Fibroblast of skin of back (primary cell): Measurements from ENCODE around the gene RGS10.

ENCODE experiments used
- DNase-seq: peaks from one replicate; pipeline ENCODE4 v3.0.0-alpha.2; 2013

RGS10 gene

DNA sequence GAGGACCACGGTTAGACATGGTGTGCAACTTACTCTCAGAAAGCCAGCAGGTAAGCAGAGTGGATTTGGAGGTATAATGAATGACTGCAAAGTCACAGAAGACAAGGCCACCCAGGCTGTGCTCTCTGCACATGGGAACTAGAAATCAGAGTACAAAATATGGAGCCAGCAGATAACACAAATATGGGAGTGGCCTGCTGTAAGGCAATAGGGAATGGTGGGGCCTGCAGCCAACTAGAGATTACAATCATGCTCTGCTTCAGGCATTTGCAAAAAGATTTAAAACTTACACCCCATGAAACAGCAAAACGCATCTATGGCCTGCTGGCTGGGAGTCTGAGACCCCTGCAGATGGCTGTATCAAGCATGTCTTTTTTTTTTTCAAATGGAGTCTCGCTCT is 47.0 kb downstream of the RGS10 start:
- no peak for DNase-seq

DNA sequence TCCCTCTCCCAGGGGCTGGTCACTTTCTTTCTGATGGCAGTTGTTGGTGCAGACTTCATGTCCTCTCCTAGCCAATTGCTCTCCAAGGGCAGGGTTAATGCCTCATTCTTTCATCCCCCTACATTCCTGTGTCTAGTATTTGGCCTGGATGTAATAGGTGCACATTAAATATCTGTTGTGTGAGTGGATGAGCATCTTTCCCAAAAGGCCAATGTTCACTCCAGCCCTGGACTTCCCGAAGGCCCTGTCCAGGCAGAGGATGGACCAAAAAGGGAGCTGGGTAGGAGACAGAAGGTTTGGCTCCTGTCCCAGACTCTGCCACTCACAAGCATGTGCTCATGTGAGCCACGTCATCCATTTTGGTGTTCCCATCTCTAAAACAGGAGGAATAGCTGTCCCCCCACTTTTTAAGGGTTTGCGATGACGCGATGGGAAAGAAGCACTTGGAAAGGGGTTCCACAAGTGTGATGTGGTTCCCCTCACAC is 47.5 kb downstream of the RGS10 start:
- DNase-seq = no peak

DNA sequence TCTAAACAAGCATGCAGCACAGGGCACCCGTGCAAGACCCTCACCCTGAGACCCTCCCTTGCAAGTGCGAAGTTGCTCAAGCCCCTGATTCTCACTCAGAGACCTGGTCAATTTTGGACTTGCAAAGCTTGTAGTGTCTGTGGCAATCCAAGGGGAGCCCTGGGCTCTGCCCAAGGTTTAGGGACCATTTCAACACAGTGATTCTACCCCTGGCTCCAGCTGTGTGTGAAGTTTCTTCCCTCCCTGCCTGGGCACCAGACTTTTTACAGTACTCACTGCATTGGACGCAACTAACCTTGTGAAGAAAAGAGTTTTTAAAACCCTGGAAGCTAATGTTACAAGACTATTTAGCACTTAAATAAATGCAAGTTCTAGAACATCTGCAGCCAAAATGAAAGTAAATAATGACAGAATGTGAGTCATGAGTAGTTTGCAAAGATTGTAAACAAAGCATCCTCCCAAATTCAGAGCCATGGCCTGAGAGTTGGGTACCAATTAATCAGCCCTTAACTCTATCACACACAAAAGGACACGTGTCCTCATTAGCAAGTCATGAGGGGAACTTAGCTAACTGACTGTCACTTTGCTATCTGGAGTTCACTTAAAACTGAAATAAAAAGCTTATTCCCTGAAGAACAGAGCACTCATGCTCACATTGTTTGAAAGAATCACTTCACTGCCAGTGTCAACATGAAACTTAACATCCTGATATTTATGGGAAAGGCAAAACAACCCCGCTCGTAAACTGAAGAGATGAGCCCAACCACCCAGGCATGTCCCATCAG is 48.1 kb downstream of the RGS10 start:
- DNase-seq = no peak

GRCh38 chr10:119493155-119493554 is 49.4 kb downstream of the RGS10 start:
- no peak for DNase-seq

- DNase-seq = no peak
Observed at GRCh38 chr10:119491966-119492757, 50.4 kb downstream of the RGS10 start.

- no peak for DNase-seq
Observed at GRCh38 chr10:119489991-119490326, 52.6 kb downstream of the RGS10 start.

DNA sequence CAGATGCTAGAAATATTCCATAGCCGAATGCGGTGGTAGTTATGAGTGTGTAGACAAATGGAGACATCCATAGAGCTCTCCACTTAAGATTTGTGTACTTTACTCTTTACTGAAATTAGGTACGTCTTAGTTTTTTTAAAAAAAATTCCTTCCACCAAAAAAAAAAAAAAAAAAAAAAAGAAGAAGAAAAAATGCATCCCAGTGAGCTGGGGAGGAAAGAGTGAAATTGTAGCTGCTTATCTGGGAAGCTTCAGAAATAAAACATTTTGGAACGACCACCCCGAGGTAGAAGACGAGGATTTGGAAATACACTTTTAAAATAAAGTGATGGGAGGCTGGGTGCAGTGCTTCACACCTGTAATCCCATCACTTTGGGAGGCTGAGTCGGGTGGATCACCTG is 53.8 kb downstream of the RGS10 start:
- no peak for DNase-seq

- no peak for DNase-seq
Observed at GRCh38 chr10:119483839-119484238, 58.7 kb downstream of the RGS10 start.

DNA sequence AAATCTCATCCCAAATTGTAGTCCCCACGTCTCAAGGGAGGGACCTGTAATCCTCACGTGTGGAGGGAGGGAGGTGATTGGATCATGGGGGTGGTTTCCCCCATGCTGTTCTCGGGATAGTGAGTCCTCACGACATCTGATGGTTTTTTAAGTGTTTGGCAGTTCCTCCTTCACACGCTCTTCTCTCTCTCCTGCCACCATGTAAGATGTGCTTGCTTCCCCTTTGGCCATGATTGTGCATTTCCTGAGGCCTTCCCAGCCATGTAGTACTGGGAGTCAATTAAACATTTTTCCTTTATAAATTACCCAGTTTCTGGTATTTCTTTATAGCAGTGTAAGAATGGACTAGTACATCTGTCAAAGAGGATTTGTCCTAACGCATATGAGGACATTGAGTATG is 59.5 kb downstream of the RGS10 start:
- no peak for DNase-seq

DNA sequence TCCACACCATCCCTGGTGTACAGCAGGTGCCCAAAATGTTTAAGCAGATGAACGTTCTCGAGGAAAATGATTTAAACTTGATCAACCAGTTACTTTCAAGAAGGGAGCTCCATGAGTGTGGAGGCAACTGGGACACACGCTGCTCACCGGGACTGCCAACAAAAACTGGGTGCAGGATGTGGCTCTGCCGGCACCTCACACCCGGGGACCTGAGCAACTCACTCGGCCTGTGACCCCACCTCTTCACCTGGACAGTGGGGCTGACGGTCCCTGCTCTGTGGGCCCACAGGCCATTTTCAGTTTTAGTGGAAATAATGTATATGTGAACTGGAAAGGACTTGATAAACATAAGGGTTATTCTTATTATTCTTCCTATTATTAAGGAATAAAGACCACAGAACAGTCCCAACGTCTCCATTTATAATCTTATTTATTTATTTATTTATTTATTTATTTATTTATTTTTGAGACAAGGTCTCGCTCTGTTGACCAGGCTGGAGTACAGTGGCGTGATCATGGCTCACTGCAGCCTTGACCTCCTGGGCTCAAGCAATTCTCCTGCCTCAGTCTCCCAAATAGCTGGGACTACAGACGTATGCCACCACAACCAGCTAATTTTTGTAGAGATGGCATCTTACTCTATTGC is 60.6 kb downstream of the RGS10 start:
- no peak for DNase-seq

DNA sequence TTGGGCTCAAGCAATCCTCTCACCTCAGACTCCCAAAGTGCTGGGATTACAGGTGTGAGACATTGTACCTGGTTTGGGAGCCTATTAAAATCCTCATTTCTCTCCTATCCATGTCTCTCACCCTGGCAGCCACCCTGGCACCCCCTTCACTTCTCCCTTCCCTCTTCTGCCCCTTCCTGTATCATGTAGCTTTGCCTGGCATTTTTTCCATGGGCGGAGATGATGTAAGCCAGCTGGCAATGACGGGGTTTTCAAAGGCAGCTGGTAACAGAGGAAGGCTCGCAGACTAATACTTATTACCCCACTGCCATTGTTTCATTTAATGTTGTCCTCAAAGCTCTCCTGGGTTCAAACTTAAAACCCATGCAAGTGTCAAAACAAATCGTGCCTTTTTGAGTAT is 61.9 kb downstream of the RGS10 start:
- no peak for DNase-seq

GRCh38 chr10:119479532-119479931 is 63.0 kb downstream of the RGS10 start:
- DNase-seq = no peak

DNA sequence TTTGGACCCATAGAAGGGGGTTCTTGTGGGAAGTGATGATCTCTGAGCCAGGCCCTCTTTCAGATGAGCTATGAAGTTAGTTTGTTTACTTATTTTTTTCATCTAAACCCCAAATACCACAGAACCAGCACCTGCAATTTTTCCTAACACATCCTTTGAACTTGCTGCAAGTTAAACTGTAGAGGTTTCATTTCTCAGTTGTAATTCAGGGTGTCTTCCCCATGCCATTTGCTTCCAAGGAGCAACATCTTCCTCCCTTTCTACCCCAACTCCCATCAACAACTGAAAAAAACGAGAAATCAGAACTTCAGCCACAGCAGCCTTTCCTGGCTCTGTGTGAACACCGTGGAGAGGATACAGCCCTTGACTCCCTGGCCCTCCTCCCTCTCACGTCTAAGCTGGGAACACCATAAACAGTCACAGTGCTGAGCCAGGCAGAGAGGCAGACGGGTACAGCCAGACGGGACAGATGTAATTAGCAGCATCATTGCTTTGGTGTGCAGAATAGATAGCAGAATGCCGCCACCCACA is 63.6 kb downstream of the RGS10 start:
- DNase-seq = no peak

- DNase-seq = no peak
Observed at GRCh38 chr10:119478111-119478802, 64.3 kb downstream of the RGS10 start.

- DNase-seq = no peak
Observed at GRCh38 chr10:119477444-119477843, 65.1 kb downstream of the RGS10 start.

- DNase-seq = no peak
Observed at GRCh38 chr10:119474606-119475005, 67.9 kb downstream of the RGS10 start.

DNA sequence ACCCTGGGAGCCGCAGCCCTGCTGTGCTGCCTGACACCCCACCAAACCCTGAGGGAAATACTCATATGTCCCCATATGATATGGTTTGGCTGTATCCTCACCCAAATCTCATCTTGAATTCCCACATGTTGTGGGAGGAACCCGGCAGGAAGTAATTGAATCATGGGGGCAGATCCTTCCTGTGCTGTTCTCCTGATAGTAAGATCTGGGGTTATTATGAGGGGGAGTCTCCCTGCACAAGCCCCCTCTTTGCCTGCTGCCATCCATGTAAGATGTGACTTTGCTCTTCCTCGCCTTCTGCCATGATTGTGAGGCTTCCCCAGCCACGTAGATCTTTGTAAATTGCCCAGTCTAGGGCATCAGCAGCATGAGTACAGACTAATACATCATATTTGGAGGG is 68.7 kb downstream of the RGS10 start:
- DNase-seq = no peak

DNA sequence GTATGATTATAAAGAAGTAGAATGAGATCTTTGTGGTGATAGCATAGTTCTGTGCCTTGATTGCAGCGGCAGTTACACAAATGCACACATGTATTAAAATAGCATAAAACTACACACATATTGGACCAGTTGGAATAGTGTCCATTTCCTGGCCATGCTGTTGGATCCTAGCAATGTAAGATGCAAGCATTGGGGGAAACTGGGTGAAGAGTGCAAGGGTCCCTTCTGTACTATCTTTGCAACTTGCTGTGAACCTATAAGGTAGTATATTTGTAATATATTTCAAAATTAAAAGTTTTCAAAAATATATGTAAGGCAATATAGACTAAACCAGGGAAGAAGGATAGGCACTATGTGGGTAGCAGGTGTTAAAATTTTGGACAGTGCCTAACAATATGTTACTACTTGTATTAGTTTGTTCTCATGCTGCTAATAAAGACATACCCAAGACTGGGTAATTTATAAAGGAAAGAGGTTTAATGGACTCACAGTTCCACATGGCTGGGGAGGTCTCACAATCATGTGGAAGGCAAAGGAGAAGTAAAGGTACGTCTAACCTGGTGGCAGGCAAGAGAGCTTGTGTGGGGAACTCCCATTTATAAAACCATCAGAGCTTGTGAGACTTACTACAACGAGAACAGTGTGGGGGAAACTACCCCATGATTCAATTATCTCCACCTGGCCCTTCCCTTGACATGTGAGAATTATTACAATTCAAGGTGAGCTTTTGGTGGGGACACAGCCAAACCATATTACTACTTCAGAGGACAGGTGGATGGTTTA is 71.4 kb downstream of the RGS10 start:
- DNase-seq = no peak

GRCh38 chr10:119469846-119470245 is 72.7 kb downstream of the RGS10 start:
- no peak for DNase-seq

DNA sequence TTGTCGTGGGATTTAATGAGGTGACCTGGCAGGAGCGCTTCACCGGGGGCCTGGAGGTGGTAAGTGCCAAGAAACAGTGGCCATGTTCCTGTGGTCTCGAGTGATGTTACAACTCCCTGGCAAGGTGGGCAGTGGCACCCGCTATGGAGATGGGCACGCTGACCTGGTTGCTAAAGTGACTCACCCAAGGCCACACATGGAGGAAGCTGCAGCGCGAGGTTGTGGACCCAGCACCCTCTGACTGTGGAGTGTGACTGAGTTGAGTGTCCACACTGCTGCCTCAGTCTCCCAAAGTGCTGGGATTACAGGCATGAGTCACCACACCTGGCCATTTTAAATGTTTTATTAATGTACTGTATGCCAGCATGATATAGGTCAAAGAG is 73.2 kb downstream of the RGS10 start:
- no peak for DNase-seq

GRCh38 chr10:119468542-119469324 is 73.8 kb downstream of the RGS10 start:
- no peak for DNase-seq
